SK-MEL-5 (cell line): ENCODE results near the gene ATP2B2. TPM values are rescaled to one million over a fixed set of nuclear protein-coding genes. Genes with fewer than 3 reads are reported as not detected.

Experiments used
- small RNA-seq, 2 experiments: library from RNA; depleted of rRNA; stranded (forward); fragments of <200 nt; gene quantifications; one replicate each; pipeline ENCODE3, GENCODE V24; 2014
- total RNA-seq: library from RNA; depleted of rRNA; stranded (reverse); fragments of >200 nt; shearing (Covaris generic); gene quantifications from 2 replicates; pipeline ENCODE4 v1.2.3, GENCODE V29; 2014; rRNA removed

Gene ATP2B2
- total RNA-seq, 1 experiment from 2014 or later = not detected

Small RNA genes lying within 50 kb of the gene (small RNA-seq; reads per million reads assigned to genes)
- gene MIR378B (0 to 0.05 reads per million in 2 experiments), gene MIR885 (0 reads per million in 2 experiments), gene RF02126 (0 reads per million in 2 experiments)

Other genes with a start within 250 kb of the ATP2B2 start
- not detected in 2 replicates for gene GHRL, start 212.6 kb downstream of the ATP2B2 start, total RNA-seq
- gene SEC13, start 184.5 kb downstream of the ATP2B2 start, total RNA-seq = 128 and 129 TPM in 2 replicates